Neural progenitor cell (in vitro differentiated cells): Measurements from ENCODE around the gene STOM. TPM values are rescaled to one million over a fixed set of nuclear protein-coding genes. Genes with fewer than 3 reads are reported as not detected.

Experiments
- DNase-seq: peaks from one replicate; pipeline ENCODE4 v3.0.0-alpha.2; 2016; ENCODE audit warnings: low spot score
- H2AFZ ChIP-seq: fragments of 200-600 bp; sonication (generic); replicated peaks from 2 replicates; pipeline ENCODE4 v1.6.1; 2016; ENCODE audit warnings: antibody characterized with exemption
- H3F3A ChIP-seq: fragments of 200-600 bp; sonication (generic); 2 replicates; pipeline ENCODE4 v1.6.1; 2016; ENCODE audit warnings: antibody characterized with exemption, low read depth
- H3K27ac ChIP-seq: fragments of 200-600 bp; sonication (generic); 2 replicates; pipeline ENCODE4 v1.5.1; 2016; ENCODE audit warnings: mild to moderate bottlenecking
- H3K27me3 ChIP-seq: fragments of 200-600 bp; sonication (generic); 2 replicates; pipeline ENCODE4 v1.6.1; 2016; ENCODE audit warnings: mild to moderate bottlenecking, moderate library complexity
- H3K36me3 ChIP-seq: fragments of 200-600 bp; sonication (generic); 2 replicates; pipeline ENCODE4 v1.5.1; 2016
- H3K4me1 ChIP-seq: fragments of 200-600 bp; sonication (generic); 2 replicates; pipeline ENCODE4 v1.6.1; 2016; ENCODE audit warnings: mixed run types
- H3K4me2 ChIP-seq: fragments of 200-600 bp; sonication (generic); 2 replicates; pipeline ENCODE4 v1.6.1; 2016
- H3K4me3 ChIP-seq: fragments of 200-600 bp; sonication (generic); 2 replicates; pipeline ENCODE4 v1.5.1; 2016
- H3K79me2 ChIP-seq: fragments of 200-600 bp; sonication (generic); 2 replicates; pipeline ENCODE4 v1.6.1; 2016; ENCODE audit warnings: low read depth
- H3K9ac ChIP-seq: fragments of 200-600 bp; sonication (generic); 2 replicates; pipeline ENCODE4 v1.6.1; 2016
- H3K9me3 ChIP-seq: fragments of 200-600 bp; sonication (generic); 2 replicates; pipeline ENCODE4 v1.5.1; 2016; ENCODE audit warnings: low read depth
- H4K20me1 ChIP-seq: fragments of 200-600 bp; sonication (generic); 2 replicates; pipeline ENCODE4 v1.6.1; 2016; ENCODE audit warnings: low read depth
- H3K27ac Mint-ChIP-seq: 3 replicates; pipeline ENCODE4 v1.8.0; 2021; ENCODE audit warnings: mixed read lengths
- H3K27me3 Mint-ChIP-seq: 2 replicates; pipeline ENCODE4 v1.8.0; 2022; ENCODE audit warnings: low read depth, mild to moderate bottlenecking, inconsistent platforms, moderate library complexity, mixed read lengths; ENCODE audit not compliant: insufficient read depth
- H3K36me3 Mint-ChIP-seq: 3 replicates; pipeline ENCODE4 v1.8.0; 2021; ENCODE audit warnings: mixed read lengths
- H3K4me1 Mint-ChIP-seq: 3 replicates; pipeline ENCODE4 v1.8.0; 2021; ENCODE audit warnings: mixed read lengths
- H3K4me3 Mint-ChIP-seq: 3 replicates; pipeline ENCODE4 v1.8.0; 2021; ENCODE audit warnings: mild to moderate bottlenecking, moderate library complexity, mixed read lengths
- H3K9me3 Mint-ChIP-seq: 3 replicates; pipeline ENCODE4 v1.8.0; 2020; ENCODE audit warnings: mixed read lengths
- CTCF ChIP-seq: fragments of 200-600 bp; sonication (generic); IDR thresholded peaks from 2 replicates; pipeline ENCODE4 v1.5.1; 2017; ENCODE audit warnings: antibody characterized with exemption, mild to moderate bottlenecking
- EZH2 ChIP-seq: fragments of 200-600 bp; sonication (generic); IDR thresholded peaks from 2 replicates; pipeline ENCODE4 v1.6.1; 2017; ENCODE audit warnings: antibody characterized with exemption, mild to moderate bottlenecking, moderate library complexity
- EZH2phosphoT487 ChIP-seq: fragments of 200-600 bp; sonication (generic); IDR thresholded peaks from 2 replicates; pipeline ENCODE4 v1.6.1; 2017; ENCODE audit warnings: antibody characterized with exemption
- total RNA-seq: library from RNA; depleted of rRNA; stranded (reverse); fragments of >200 nt; gene quantifications from 2 replicates; pipeline ENCODE4 v1.2.3, GENCODE V29; 2015; ENCODE audit warnings: low replicate concordance

STOM gene
- total RNA-seq, 1 donor from 2014 or later: 99.4 TPM

DNA sequence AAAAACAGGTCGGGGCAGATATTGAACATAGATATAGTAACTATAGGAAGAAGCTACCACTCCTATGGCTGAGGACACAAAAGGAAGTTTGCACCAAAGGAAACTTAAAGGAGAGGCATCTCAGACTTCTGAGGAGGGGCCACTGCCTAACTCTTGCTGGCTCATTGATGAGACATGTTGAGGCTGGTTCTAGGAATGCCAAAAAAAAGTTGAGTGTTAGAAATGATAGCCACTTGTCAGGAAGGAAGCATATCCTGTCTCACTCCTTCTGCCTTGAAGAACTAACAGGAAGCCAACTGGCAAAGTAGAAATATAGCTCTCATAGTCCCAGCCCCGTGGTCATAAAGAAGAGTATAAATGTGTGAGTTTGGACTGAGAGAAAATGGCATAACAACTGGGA, 23.3 kb upstream of the STOM start:
- peaks cover 8% of the 10 kb centered on the region for H3K9me3 Mint-ChIP-seq
- no peaks in the 10 kb centered on the region for H3K4me1 Mint-ChIP-seq
- TF ChIP-seq EZH2phosphoT487 (no peak), CTCF (no peak), EZH2 (no peak)
- H3K36me3 Mint-ChIP-seq: peaks cover 3% of the 10 kb centered on the region
- no peaks in the 10 kb centered on the region for H3K9me3 ChIP-seq
- no peak overlapping the region for H3K27ac ChIP-seq
- no peak overlapping the region for H3K4me3 Mint-ChIP-seq
- no peak overlapping the region for H3K27ac Mint-ChIP-seq
- H3K4me1 ChIP-seq: no peaks in the 10 kb centered on the region
- H3K79me2 ChIP-seq: no peaks in the 10 kb centered on the region
- no peaks in the 10 kb centered on the region for H4K20me1 ChIP-seq
- H3K27me3 Mint-ChIP-seq: peaks cover 4% of the 10 kb centered on the region
- no peak for DNase-seq
- H3K9ac ChIP-seq: no peak overlapping the region
- no peak overlapping the region for H2AFZ ChIP-seq
- H3K36me3 ChIP-seq: no peaks in the 10 kb centered on the region
- no peak overlapping the region for H3K4me3 ChIP-seq
- H3K27me3 ChIP-seq: no peaks in the 10 kb centered on the region
- H3K4me2 ChIP-seq: no peak overlapping the region
- H3F3A ChIP-seq: no peaks in the 10 kb centered on the region

- Mint-ChIP-seq H3K27ac (no peak overlapping the region), H3K27me3 (peaks cover 4% of the 10 kb centered on the region), H3K4me3 (no peak overlapping the region), H3K4me1 (no peaks in the 10 kb centered on the region), H3K9me3 (no peaks in the 10 kb centered on the region), H3K36me3 (no peaks in the 10 kb centered on the region)
- no peak overlapping the region for H2AFZ ChIP-seq
- H3K9ac ChIP-seq: no peak overlapping the region
- H3K27me3 ChIP-seq: no peaks in the 10 kb centered on the region
- no peaks in the 10 kb centered on the region for H4K20me1 ChIP-seq
- no peak overlapping the region for H3K4me2 ChIP-seq
- TF ChIP-seq CTCF (no peak), EZH2phosphoT487 (no peak), EZH2 (no peak)
- H3K4me1 ChIP-seq: peaks cover 4% of the 10 kb centered on the region
- H3K27ac ChIP-seq: no peak overlapping the region
- DNase-seq: no peak
- no peaks in the 10 kb centered on the region for H3F3A ChIP-seq
- no peak overlapping the region for H3K4me3 ChIP-seq
- no peaks in the 10 kb centered on the region for H3K9me3 ChIP-seq
- H3K79me2 ChIP-seq: no peaks in the 10 kb centered on the region
- H3K36me3 ChIP-seq: no peaks in the 10 kb centered on the region
Measured at GRCh38 chr9:121390372-121390771, 20.3 kb upstream of the STOM start.

GRCh38 chr9:121388140-121388905, 18.3 kb upstream of the STOM start:
- H3K4me2 ChIP-seq: no peak overlapping the region
- H3K36me3 ChIP-seq: no peaks in the 10 kb centered on the region
- H3K4me1 ChIP-seq: peaks cover 4% of the 10 kb centered on the region
- TF ChIP-seq CTCF (no peak), EZH2 (no peak), EZH2phosphoT487 (no peak)
- no peaks in the 10 kb centered on the region for H3K9me3 Mint-ChIP-seq
- no peak overlapping the region for H3K27ac Mint-ChIP-seq
- H4K20me1 ChIP-seq: no peaks in the 10 kb centered on the region
- no peak overlapping the region for H2AFZ ChIP-seq
- H3K36me3 Mint-ChIP-seq: no peaks in the 10 kb centered on the region
- H3K4me1 Mint-ChIP-seq: no peaks in the 10 kb centered on the region
- peaks cover 7% of the 10 kb centered on the region for H3K27me3 Mint-ChIP-seq
- DNase-seq: no peak
- H3K27ac ChIP-seq: no peak overlapping the region
- no peaks in the 10 kb centered on the region for H3K79me2 ChIP-seq
- H3K9me3 ChIP-seq: no peaks in the 10 kb centered on the region
- H3K27me3 ChIP-seq: no peaks in the 10 kb centered on the region
- no peak overlapping the region for H3K9ac ChIP-seq
- no peak overlapping the region for H3K4me3 Mint-ChIP-seq
- no peaks in the 10 kb centered on the region for H3F3A ChIP-seq
- H3K4me3 ChIP-seq: no peak overlapping the region
